Aorta (tissue), 5 donors: Measurements from ENCODE around the gene RAI1. TPM values are rescaled to one million over a fixed set of nuclear protein-coding genes. Genes with fewer than 3 reads are reported as not detected.

Experiments
- ATAC-seq: fragments of 200-7000 bp; cut with Tn5 transposase; one replicate; pipeline ENCODE4 v1.9.1; 2022; ENCODE audit warnings: moderate library complexity; ENCODE audit not compliant: low FRiP score
- DNase-seq, 2 donors: peaks; one replicate each; pipeline ENCODE4 v3.0.0-alpha.2; 2020
- H3K27ac ChIP-seq, 2 donors: one replicate each; pipeline ENCODE4 v1.5.1; 2013; ENCODE audit warnings: low read length in 2 of 2, mild to moderate bottlenecking in 2 of 2, moderate library complexity in 2 of 2, control low read depth in 1 of 2, inconsistent platforms in 1 of 2, low read depth in 1 of 2
- H3K27me3 ChIP-seq, 2 donors: one replicate each; pipeline ENCODE4 v1.6.1; 2013; ENCODE audit warnings: control low read depth in 1 of 2, low read length in 1 of 2, mild to moderate bottlenecking in 1 of 2, moderate library complexity in 1 of 2; ENCODE audit not compliant: insufficient read depth in 2 of 2, control insufficient read depth in 1 of 2
- H3K36me3 ChIP-seq, 2 donors: one replicate each; pipeline ENCODE4 v1.6.1; 2013; ENCODE audit warnings: control low read depth in 1 of 2, low read length in 1 of 2, mild to moderate bottlenecking in 1 of 2; ENCODE audit not compliant: insufficient read depth in 2 of 2, control insufficient read depth in 1 of 2
- H3K4me1 ChIP-seq, 2 donors: one replicate each; pipeline ENCODE4 v1.6.1; 2013; ENCODE audit warnings: low read length in 2 of 2, control low read depth in 1 of 2, mild to moderate bottlenecking in 1 of 2, moderate library complexity in 1 of 2; ENCODE audit not compliant: insufficient read depth in 2 of 2, control insufficient read depth in 1 of 2
- H3K4me3 ChIP-seq, 2 donors: one replicate each; pipeline ENCODE4 v1.5.1; 2013; ENCODE audit warnings: low read length in 2 of 2, control low read depth in 1 of 2, mild to moderate bottlenecking in 1 of 2
- H3K9me3 ChIP-seq: one replicate; pipeline ENCODE4 v1.6.1; 2013; ENCODE audit warnings: mild to moderate bottlenecking, low read length; ENCODE audit not compliant: control insufficient read depth
- WGBS, 2 donors: extraction: QIAGEN DNeasy Blood & Tissue Kit; methylation state at CpG; one replicate each; pipeline ENCODE4 v1.1.7; 2013; 5-methylcytosine and 5-hydroxymethylcytosine counted together
- intact Hi-C, 2 donors: fragments of 100-400 bp; cut with DNase I; formaldehyde crosslinking; loops; one replicate each; pipeline versions ENCODE4 v1.14.2 to v1.15.0; 2022
- polyA plus RNA-seq, 2 donors: library from polyadenylated mRNA; stranded (reverse); fragments of 200-250 nt; gene quantifications; one replicate each; pipeline ENCODE4 v1.2.3, GENCODE V29; 2013
- total RNA-seq, 2 donors: library from RNA; stranded (reverse); fragmentation: NEBNext Ultra II Directional; extraction: Animal tissue kit (Norgen Biotek cat#: 25700); gene quantifications; one replicate each; pipeline ENCODE4 v1.2.1, GENCODE V29; 2021
- donor health status: healthy with polysubstance abuse.
- donor health status: Bipolar disorder and iron deficiency.
- donor health status: DM: no; HTN: no; CAD: no.
- donor health status: DM: no; HTN: no; CAD: no.
- donor health status: DM: yes; HTN: yes; CAD: no.

The RAI1 gene
- total and polyA plus RNA-seq, 4 donors, result 2.0 to 35.8 (median 15.4) TPM

DNA sequence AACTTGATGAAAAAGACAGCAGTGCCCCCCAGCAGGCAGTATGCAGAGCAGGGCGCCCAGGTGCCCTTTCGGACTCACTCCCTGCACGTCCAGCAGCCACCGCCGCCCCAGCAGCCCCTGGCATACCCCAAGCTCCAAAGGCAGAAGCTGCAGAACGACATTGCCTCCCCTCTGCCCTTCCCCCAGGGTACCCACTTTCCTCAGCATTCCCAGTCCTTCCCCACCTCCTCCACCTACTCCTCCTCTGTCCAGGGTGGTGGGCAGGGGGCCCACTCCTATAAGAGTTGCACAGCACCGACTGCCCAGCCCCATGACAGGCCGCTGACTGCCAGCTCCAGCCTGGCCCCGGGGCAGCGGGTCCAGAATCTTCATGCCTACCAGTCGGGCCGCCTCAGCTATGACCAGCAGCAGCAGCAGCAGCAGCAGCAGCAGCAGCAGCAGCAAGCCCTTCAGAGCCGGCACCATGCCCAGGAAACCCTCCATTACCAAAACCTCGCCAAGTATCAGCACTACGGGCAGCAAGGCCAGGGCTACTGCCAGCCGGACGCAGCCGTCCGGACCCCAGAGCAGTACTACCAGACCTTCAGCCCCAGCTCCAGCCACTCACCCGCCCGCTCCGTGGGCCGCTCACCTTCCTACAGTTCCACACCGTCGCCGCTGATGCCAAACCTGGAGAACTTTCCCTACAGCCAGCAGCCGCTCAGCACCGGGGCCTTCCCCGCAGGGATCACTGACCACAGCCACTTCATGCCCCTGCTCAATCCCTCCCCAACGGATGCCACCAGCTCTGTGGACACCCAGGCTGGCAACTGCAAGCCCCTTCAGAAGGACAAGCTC lies 112.3 kb downstream of the RAI1 start:
- no peaks in the 10 kb centered on the region for H3K27me3 ChIP-seq
- no peak overlapping the region for H3K27ac ChIP-seq
- ATAC-seq (no peak), DNase-seq (no peak)
- no peaks in the 10 kb centered on the region for H3K36me3 ChIP-seq
- H3K4me1 ChIP-seq, result no peaks in the 10 kb centered on the region
- intact Hi-C loops, result no loop called here
- whole genome bisulfite sequencing, 2 donors, result 91% methylated on average over 30 of the region's 30 CpGs
- no peak overlapping the region for H3K4me3 ChIP-seq
- no peaks in the 10 kb centered on the region for H3K9me3 ChIP-seq

DNA sequence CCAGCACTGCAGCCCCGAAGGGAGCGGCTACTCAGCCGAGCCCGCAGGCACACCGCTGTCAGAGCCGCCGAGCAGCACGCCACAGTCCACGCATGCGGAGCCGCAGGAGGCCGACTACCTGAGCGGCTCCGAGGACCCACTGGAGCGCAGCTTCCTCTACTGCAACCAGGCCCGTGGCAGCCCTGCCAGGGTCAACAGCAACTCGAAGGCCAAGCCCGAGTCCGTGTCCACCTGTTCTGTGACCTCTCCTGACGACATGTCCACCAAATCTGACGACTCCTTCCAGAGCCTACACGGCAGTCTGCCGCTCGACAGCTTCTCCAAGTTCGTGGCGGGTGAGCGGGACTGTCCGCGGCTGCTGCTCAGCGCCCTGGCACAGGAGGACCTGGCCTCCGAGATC lies 113.1 kb downstream of the RAI1 start:
- H3K27ac ChIP-seq, result no peak overlapping the region
- H3K4me3 ChIP-seq, result no peak overlapping the region
- no peak for ATAC-seq
- no peaks in the 10 kb centered on the region for H3K27me3 ChIP-seq
- no peaks in the 10 kb centered on the region for H3K4me1 ChIP-seq
- intact Hi-C loops, result no loop called here
- no peaks in the 10 kb centered on the region for H3K36me3 ChIP-seq
- 94 to 95% methylated on average over 31 of the region's 31 CpGs for WGBS, 2 donors
- H3K9me3 ChIP-seq, result no peaks in the 10 kb centered on the region
- DNase-seq, result no peak

- DNase-seq (no peak), ATAC-seq (no peak)
- 90 to 92% methylated on average over 12 of the region's 12 CpGs for WGBS, 2 donors
- H3K27me3 ChIP-seq, result no peaks in the 10 kb centered on the region
- H3K27ac ChIP-seq, result no peak overlapping the region
- intact Hi-C loops, result no loop called here
- H3K9me3 ChIP-seq, result no peaks in the 10 kb centered on the region
- no peak overlapping the region for H3K4me3 ChIP-seq
- no peaks in the 10 kb centered on the region for H3K4me1 ChIP-seq
- H3K36me3 ChIP-seq, result no peaks in the 10 kb centered on the region
Observed at GRCh38 chr17:17795296-17795695, 114.0 kb downstream of the RAI1 start.

DNA sequence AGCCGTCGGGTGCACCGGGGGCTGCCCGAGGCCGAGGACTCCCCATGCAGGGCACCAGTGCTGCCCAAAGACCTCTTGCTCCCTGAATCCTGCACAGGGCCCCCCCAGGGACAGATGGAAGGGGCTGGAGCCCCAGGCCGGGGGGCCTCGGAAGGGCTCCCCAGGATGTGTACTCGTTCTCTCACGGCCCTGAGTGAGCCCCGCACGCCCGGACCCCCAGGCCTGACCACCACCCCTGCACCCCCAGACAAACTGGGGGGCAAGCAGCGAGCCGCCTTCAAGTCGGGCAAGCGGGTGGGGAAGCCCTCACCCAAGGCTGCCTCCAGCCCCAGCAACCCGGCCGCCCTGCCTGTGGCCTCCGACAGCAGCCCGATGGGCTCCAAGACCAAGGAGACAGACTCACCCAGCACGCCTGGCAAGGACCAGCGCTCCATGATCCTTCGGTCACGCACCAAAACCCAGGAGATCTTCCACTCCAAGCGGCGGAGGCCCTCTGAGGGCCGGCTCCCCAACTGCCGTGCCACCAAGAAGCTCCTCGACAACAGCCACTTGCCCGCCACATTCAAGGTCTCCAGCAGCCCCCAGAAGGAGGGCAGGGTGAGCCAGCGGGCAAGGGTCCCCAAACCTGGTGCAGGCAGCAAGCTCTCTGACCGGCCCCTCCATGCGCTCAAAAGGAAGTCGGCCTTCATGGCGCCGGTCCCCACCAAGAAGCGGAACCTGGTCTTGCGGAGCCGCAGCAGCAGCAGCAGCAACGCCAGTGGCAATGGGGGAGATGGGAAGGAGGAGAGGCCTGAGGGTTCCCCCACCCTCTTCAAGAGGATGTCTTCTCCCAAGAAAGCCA lies 114.9 kb downstream of the RAI1 start:
- Histone ChIP-seq H3K4me3 (no peak overlapping the region), H3K27me3 (no peaks in the 10 kb centered on the region), H3K36me3 (no peaks in the 10 kb centered on the region), H3K4me1 (no peaks in the 10 kb centered on the region), H3K9me3 (no peaks in the 10 kb centered on the region), H3K27ac (no peak overlapping the region)
- DNase-seq, result no peak
- WGBS, 2 donors, result 96 to 98% methylated on average over 40 of the region's 40 CpGs
- no peak for ATAC-seq
- intact Hi-C loops, result no loop called here

DNA sequence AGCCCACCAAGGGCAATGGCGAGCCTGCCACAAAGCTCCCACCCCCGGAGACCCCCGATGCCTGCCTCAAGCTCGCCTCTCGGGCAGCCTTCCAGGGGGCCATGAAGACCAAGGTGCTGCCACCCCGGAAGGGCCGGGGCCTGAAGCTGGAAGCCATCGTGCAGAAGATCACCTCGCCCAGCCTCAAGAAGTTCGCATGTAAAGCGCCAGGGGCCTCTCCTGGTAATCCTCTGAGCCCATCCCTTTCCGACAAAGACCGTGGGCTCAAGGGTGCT lies 115.5 kb downstream of the RAI1 start:
- H3K4me1 ChIP-seq, result no peaks in the 10 kb centered on the region
- 92 to 95% methylated on average over 13 of the region's 13 CpGs for WGBS, 2 donors

GRCh38 chr17:17797119-17797809 lies 116.0 kb downstream of the RAI1 start:
- no peaks in the 10 kb centered on the region for H3K9me3 ChIP-seq
- H3K4me1 ChIP-seq, result no peaks in the 10 kb centered on the region
- H3K27me3 ChIP-seq, result no peaks in the 10 kb centered on the region
- ATAC-seq (no peak), DNase-seq (no peak)
- no peaks in the 10 kb centered on the region for H3K36me3 ChIP-seq
- no peak overlapping the region for H3K4me3 ChIP-seq
- WGBS, 2 donors, result 93 to 95% methylated on average over 29 to 30 of the region's 30 CpGs
- H3K27ac ChIP-seq, result no peak overlapping the region
- intact Hi-C loops, result no loop called here

More for the DNA sequence above, 115.5 kb downstream of the RAI1 start:
- H3K27ac ChIP-seq, result no peak overlapping the region
- H3K27me3 ChIP-seq, result no peaks in the 10 kb centered on the region
- ATAC-seq (no peak), DNase-seq (no peak)
- H3K4me3 ChIP-seq, result no peak overlapping the region
- intact Hi-C loops, result no loop called here
- no peaks in the 10 kb centered on the region for H3K36me3 ChIP-seq
- H3K9me3 ChIP-seq, result no peaks in the 10 kb centered on the region

- DNase-seq, result no peak
- Histone ChIP-seq H3K9me3 (no peaks in the 10 kb centered on the region), H3K4me3 (no peak overlapping the region), H3K36me3 (no peaks in the 10 kb centered on the region), H3K4me1 (no peaks in the 10 kb centered on the region), H3K27ac (no peak overlapping the region), H3K27me3 (no peaks in the 10 kb centered on the region)
- no peak for ATAC-seq
- intact Hi-C loops, result no loop called here
- WGBS, 2 donors, result 93% methylated on average over 25 of the region's 25 CpGs
Observed at GRCh38 chr17:17798010-17798556, 116.8 kb downstream of the RAI1 start.

GRCh38 chr17:17798573-17799255 lies 117.5 kb downstream of the RAI1 start:
- intact Hi-C loops, result no loop called here
- Histone ChIP-seq H3K9me3 (no peaks in the 10 kb centered on the region), H3K4me3 (no peak overlapping the region), H3K4me1 (no peaks in the 10 kb centered on the region), H3K27ac (no peak overlapping the region), H3K36me3 (no peaks in the 10 kb centered on the region), H3K27me3 (no peaks in the 10 kb centered on the region)
- ATAC-seq, result no peak
- no peak for DNase-seq
- 86 to 88% methylated on average over 16 of the region's 16 CpGs for WGBS, 2 donors
